H1 (cell line): ENCODE data around the gene AMN1. TPM values are rescaled to one million over a fixed set of nuclear protein-coding genes. Genes with fewer than 3 reads are reported as not detected.
A peak's percentile ranks its signal among the peaks of the same experiment; 100 is the strongest.

Experiments used
- CTCF ChIA-PET: fragments of 300-600 bp; sonication (Branson Sonifier 250); formaldehyde crosslinking; loops from one replicate; lab custom pipeline; 2021; ENCODE audit not compliant: partially characterized antibody; lab: Charles Lee
- POLR2A ChIA-PET: fragments of 300-600 bp; sonication (Branson Sonifier 250); formaldehyde crosslinking; loops from one replicate; lab custom pipeline; 2021; ENCODE audit warnings: inconsistent platforms; ENCODE audit not compliant: partially characterized antibody; lab: Charles Lee
- DNase-seq, 2 experiments: peaks; one replicate each; pipeline versions ENCODE4 v3.0.0 to v3.0.0-alpha.2; 2010 to 2022; ENCODE audit warnings: low spot score in 2 of 2, low read depth in 1 of 2, mixed read lengths in 1 of 2
- FAIRE-seq: peaks from 2 replicates; lab custom pipeline; 2011; peaks lifted over from hg19 to GRCh38; lab: Jason Lieb, UNC
- H2AFZ ChIP-seq: 2 replicates; pipeline ENCODE4 v1.8.1; 2012; ENCODE audit warnings: low read length, inconsistent platforms
- H2AK5ac ChIP-seq: 2 replicates; pipeline ENCODE4 v1.6.1; 2013; ENCODE audit warnings: low read depth, low read length
- H2BK120ac ChIP-seq: replicated peaks from 2 replicates; pipeline ENCODE3; 2013; ENCODE audit warnings: low read depth, low read length, inconsistent platforms
- H2BK12ac ChIP-seq: 2 replicates; pipeline ENCODE4 v1.6.1; 2013; ENCODE audit warnings: low read depth, low read length
- H2BK15ac ChIP-seq: 2 replicates; pipeline ENCODE4 v1.6.1; 2013; ENCODE audit warnings: low read length
- H2BK20ac ChIP-seq: 2 replicates; pipeline ENCODE4 v1.6.1; 2013; ENCODE audit warnings: low read length
- H2BK5ac ChIP-seq: 2 replicates; pipeline ENCODE4 v1.6.1; 2013; ENCODE audit warnings: low read depth, low read length
- H3K14ac ChIP-seq: 2 replicates; pipeline ENCODE4 v1.6.1; 2013; ENCODE audit warnings: inconsistent platforms; ENCODE audit not compliant: insufficient read length
- H3K18ac ChIP-seq: 2 replicates; pipeline ENCODE4 v1.6.1; 2013; ENCODE audit warnings: low read length; ENCODE audit errors: extremely low read depth
- H3K23ac ChIP-seq: 2 replicates; pipeline ENCODE4 v1.6.1; 2013; ENCODE audit warnings: inconsistent platforms; ENCODE audit not compliant: insufficient read length
- H3K23me2 ChIP-seq: 2 replicates; pipeline ENCODE4 v1.6.1; 2013; ENCODE audit warnings: low read depth, low read length
- H3K27ac ChIP-seq: 2 replicates; pipeline ENCODE4 v1.6.1; 2011; ENCODE audit warnings: low read depth, low read length, inconsistent platforms
- H3K27me3 ChIP-seq, 4 experiments: replicated peaks in 1 of 4; 1 replicate in 1 of 4; 2 replicates in 3 of 4; pipeline versions ENCODE4 v1.6.1 to v1.8.1; 2011 to 2013; ENCODE audit warnings: low read length in 3 of 4, mild to moderate bottlenecking in 3 of 4, inconsistent platforms in 2 of 4, mixed read lengths in 2 of 4, moderate library complexity in 1 of 4; ENCODE audit not compliant: control insufficient read depth in 3 of 4, insufficient read depth in 3 of 4; ENCODE audit errors: extremely low read depth in 1 of 4
- H3K36me3 ChIP-seq, 4 experiments: 2 replicates each; pipeline versions ENCODE4 v1.6.1 to v1.8.1; 2011 to 2013; ENCODE audit warnings: mild to moderate bottlenecking in 4 of 4, low read length in 3 of 4, moderate library complexity in 2 of 4, control low read depth in 1 of 4, inconsistent platforms in 1 of 4; ENCODE audit not compliant: insufficient read depth in 4 of 4, control insufficient read depth in 2 of 4
- H3K4ac ChIP-seq: replicated peaks from 2 replicates; pipeline ENCODE3; 2013; ENCODE audit warnings: low read length, low read depth, mixed read lengths, inconsistent platforms; ENCODE audit not compliant: insufficient read length
- H3K4me1 ChIP-seq, 4 experiments: replicated peaks in 1 of 4; 1 replicate in 1 of 4; 2 replicates in 3 of 4; pipeline versions ENCODE4 v1.6.1 to v1.8.1; 2011 to 2013; ENCODE audit warnings: low read length in 3 of 4, inconsistent platforms in 2 of 4, mixed read lengths in 1 of 4; ENCODE audit not compliant: insufficient read depth in 4 of 4, control insufficient read depth in 3 of 4
- H3K4me2 ChIP-seq, 2 experiments: 2 replicates each; pipeline versions ENCODE4 v1.6.1 to v1.8.1; 2011 to 2013; ENCODE audit warnings: low read depth in 2 of 2, low read length in 2 of 2, control low read depth in 1 of 2, inconsistent platforms in 1 of 2, mild to moderate bottlenecking in 1 of 2; ENCODE audit not compliant: insufficient read depth in 1 of 2
- H3K4me3 ChIP-seq, 4 experiments: fragments of 200-600, 300-600 bp in 1 of 4; sonication (generic), shearing (Covaris generic), sonication (Bioruptor Twin) in 1 of 4; 2 replicates each; pipeline versions ENCODE4 v1.5.1 to v1.8.1; 2011 to 2016; ENCODE audit warnings: low read length in 4 of 4, low read depth in 3 of 4, control low read depth in 2 of 4, inconsistent platforms in 2 of 4, mild to moderate bottlenecking in 2 of 4, mixed read lengths in 1 of 4, moderate library complexity in 1 of 4; ENCODE audit not compliant: insufficient read depth in 2 of 4; ENCODE audit errors: extremely low read depth in 1 of 4
- H3K56ac ChIP-seq: replicated peaks from 2 replicates; pipeline ENCODE3; 2013; ENCODE audit warnings: low read depth, mild to moderate bottlenecking, mixed read lengths, low read length, inconsistent platforms; ENCODE audit not compliant: insufficient read length
- H3K79me1 ChIP-seq: 2 replicates; pipeline ENCODE4 v1.6.1; 2013; ENCODE audit warnings: low read depth, low read length, control low read depth
- H3K79me2 ChIP-seq, 2 experiments: 2 replicates each; pipeline versions ENCODE4 v1.6.1 to v1.8.1; 2012 to 2013; ENCODE audit warnings: low read length in 2 of 2, mild to moderate bottlenecking in 2 of 2, inconsistent platforms in 1 of 2; ENCODE audit not compliant: insufficient read depth in 2 of 2, control insufficient read depth in 1 of 2
- H3K9ac ChIP-seq, 4 experiments: replicated peaks in 1 of 4; 1 replicate in 1 of 4; 2 replicates in 3 of 4; pipeline versions ENCODE4 v1.6.1 to v1.8.1; 2011 to 2013; ENCODE audit warnings: low read depth in 3 of 4, low read length in 3 of 4, control low read depth in 2 of 4, mild to moderate bottlenecking in 2 of 4, moderate library complexity in 2 of 4, inconsistent platforms in 1 of 4; ENCODE audit errors: extremely low read depth in 1 of 4
- H3K9me3 ChIP-seq, 2 experiments: 2 replicates each; pipeline versions ENCODE4 v1.6.1 to v1.8.1; 2012 to 2013; ENCODE audit warnings: mild to moderate bottlenecking in 2 of 2, moderate library complexity in 2 of 2, control low read depth in 1 of 2, inconsistent platforms in 1 of 2, low read depth in 1 of 2, low read length in 1 of 2, mixed read lengths in 1 of 2; ENCODE audit not compliant: insufficient read depth in 2 of 2
- H4K20me1 ChIP-seq, 2 experiments: replicated peaks in 1 of 2; 2 replicates each; pipeline versions ENCODE3 to v1.8.1; 2011 to 2013; ENCODE audit warnings: inconsistent platforms in 2 of 2, low read length in 2 of 2, mild to moderate bottlenecking in 1 of 2; ENCODE audit not compliant: insufficient read depth in 2 of 2, control insufficient read depth in 1 of 2
- H4K5ac ChIP-seq: 2 replicates; pipeline ENCODE4 v1.6.1; 2013; ENCODE audit warnings: low read length, low read depth, mixed read lengths, inconsistent platforms; ENCODE audit not compliant: insufficient read length
- H4K8ac ChIP-seq: 2 replicates; pipeline ENCODE4 v1.8.0; 2013; ENCODE audit warnings: mild to moderate bottlenecking, moderate library complexity, low read length, inconsistent platforms; ENCODE audit not compliant: insufficient read depth; ENCODE audit errors: extremely low read depth
- H4K91ac ChIP-seq: replicated peaks from 2 replicates; pipeline ENCODE3; 2013; ENCODE audit warnings: low read length, mixed read lengths, inconsistent platforms; ENCODE audit not compliant: insufficient read length
- CEBPB ChIP-seq: IDR thresholded peaks from 2 replicates; pipeline ENCODE4 v1.6.1; 2012; ENCODE audit warnings: low read depth, low read length
- NANOG ChIP-seq: IDR thresholded peaks from 2 replicates; pipeline ENCODE4 v1.6.1; 2011; ENCODE audit warnings: low read length, low read depth, mild to moderate bottlenecking, inconsistent platforms; ENCODE audit not compliant: insufficient read depth, poor library complexity, severe bottlenecking
- SAP30 ChIP-seq: fragments of 300-600 bp; sonication (generic); IDR thresholded peaks from 2 replicates; pipeline ENCODE4 v1.7.1; 2012; ENCODE audit warnings: low read length, moderate library complexity, mild to moderate bottlenecking, inconsistent platforms; ENCODE audit not compliant: insufficient read depth, insufficient replicate concordance
- WGBS, 2 experiments: shearing (Covaris generic) in 1 of 2; methylation state at CpG; one replicate each; pipeline versions ENCODE4 v1.1.6 to v1.1.7; 2013 to 2015; ENCODE audit warnings: low lambda C conversion rate in 2 of 2, mixed read lengths in 2 of 2, inconsistent platforms in 1 of 2, low coverage in 1 of 2, missing lambda C conversion rate in 1 of 2; ENCODE audit not compliant: insufficient replicate concordance in 2 of 2, insufficient coverage in 1 of 2, insufficient read length in 1 of 2; ENCODE audit errors: extremely low coverage in 1 of 2, missing lambda C conversion rate in 1 of 2; 5-methylcytosine and 5-hydroxymethylcytosine counted together
- polyA plus RNA-seq, 7 experiments: library from polyadenylated mRNA; depleted of rRNA in 3 of 7; stranded (reverse) in 5 of 7; unstranded in 2 of 7; fragments of >200 nt in 5 of 7; fragments of 200-250 nt in 2 of 7; gene quantifications; 1 replicate in 5 of 7; 2 replicates in 1 of 7; 4 replicates in 1 of 7; pipeline versions ENCODE4 v1.2.1 to v1.2.3, GENCODE V29; 2011 to 2013; ENCODE audit warnings: missing spikeins in 2 of 7, mixed read lengths in 2 of 7
- total RNA-seq: library from RNA; stranded (reverse); fragmentation: NEBNext Ultra II Directional; extraction: Animal tissue kit (Norgen Biotek cat#: 25700); gene quantifications from 2 replicates; pipeline ENCODE4 v1.2.1, GENCODE V29; 2021

AMN1 gene
- total and polyA plus RNA-seq, 2 of the 8 experiments (the other 6 are each of a cell fraction or from before 2014, with no cell fraction given), result 7.5 to 13.8 TPM

GRCh38 chr12:31633464-31633863 lies 95.4 kb downstream of the AMN1 start:
- Histone ChIP-seq H3K18ac (no peak overlapping the region), H2BK15ac (no peak overlapping the region), H4K8ac (no peak overlapping the region), H4K20me1 (no peaks in the 10 kb centered on the region), H3K23me2 (no peaks in the 10 kb centered on the region), H3K9me3 (no peaks in the 10 kb centered on the region), H3K4me1 (no peaks in the 10 kb centered on the region), H3K4ac (no peak overlapping the region), H2BK120ac (no peak overlapping the region), H3K14ac (no peak overlapping the region), H3K4me2 (no peak overlapping the region), H4K91ac (no peak overlapping the region), H2BK20ac (no peak overlapping the region), H2BK5ac (no peak overlapping the region), H2AFZ (no peak overlapping the region), H3K4me3 (no peak overlapping the region), H3K79me2 (no peaks in the 10 kb centered on the region), H3K36me3 (no peaks in the 10 kb centered on the region), H2AK5ac (no peak overlapping the region), H3K9ac (no peak overlapping the region), H3K23ac (no peak overlapping the region), H2BK12ac (no peak overlapping the region), H3K27ac (no peak overlapping the region), H3K27me3 (no peaks in the 10 kb centered on the region), H3K56ac (no peak overlapping the region), H4K5ac (no peak overlapping the region), H3K79me1 (no peaks in the 10 kb centered on the region)
- 66% methylated on average over 4 of the region's 4 CpGs; no CpG with 5 or more reads in 1 of the 2 experiments for WGBS, 2 experiments
- CTCF ChIA-PET, result interaction anchor here (1.0 to 1.7 kb wide), 3 partner anchors 9 to 382 kb away, joined by 4 to 5 read pairs (median 4); no protein-coding TSS in a partner anchor
- TF ChIP-seq SAP30, result no peak
- TF ChIP-seq NANOG, result no peak
- peak; percentile 74; the same call in 1 of the 2 replicates for TF ChIP-seq CEBPB
- DNase-seq (no peak), FAIRE-seq (no peak)
- POLR2A ChIA-PET, result no interaction called here
